ENCODE results near the gene AGER.

The AGER gene

GRCh38 chr6:32177788-32178546 is 6.1 kb downstream of the AGER start, which contains the start of gene RNF5:
RNF5 (plus strand) TSS chr6:32178405; CDS start chr6:32178512, 107 bp downstream.
- DNase-seq (ENCODE audit: low read depth) = peak; percentile 100
- H3K4me3 ChIP-seq (ENCODE audit: low read depth, low read length) = peak within 1 kb of the TSS; percentile 99
- TF ChIP-seq CTCF (IDR thresholded peaks at IDR 0.05; ENCODE audit: control insufficient read depth, extremely low read depth, insufficient read depth) = no peak

- H3K4me3 ChIP-seq (ENCODE audit: low read depth, low read length) = peak overlapping the region; percentile 99
- no peak for DNase-seq (ENCODE audit: low read depth)
- no peak for TF ChIP-seq CTCF (IDR thresholded peaks at IDR 0.05; ENCODE audit: control insufficient read depth, extremely low read depth, insufficient read depth)
Observed at GRCh38 chr6:32177183-32177787, 6.8 kb downstream of the AGER start.

- peak overlapping the region; percentile 99 for H3K4me3 ChIP-seq (ENCODE audit: low read depth, low read length)
- TF ChIP-seq CTCF (IDR thresholded peaks at IDR 0.05; ENCODE audit: control insufficient read depth, extremely low read depth, insufficient read depth) = no peak
- DNase-seq (ENCODE audit: low read depth) = no peak
Observed at GRCh38 chr6:32176476-32177182, 7.4 kb downstream of the AGER start.

- peak within 1 kb of the TSS; percentile 99 for H3K4me3 ChIP-seq (ENCODE audit: low read depth, low read length)
- DNase-seq (ENCODE audit: low read depth) = peak; percentile 90
- no peak for TF ChIP-seq CTCF (IDR thresholded peaks at IDR 0.05; ENCODE audit: control insufficient read depth, extremely low read depth, insufficient read depth)
Observed at GRCh38 chr6:32175711-32176475, 8.2 kb downstream of the AGER start, which contains the start of gene AGPAT1. AGPAT1 (minus strand) TSS chr6:32176084; CDS start chr6:32171496, 4,588 bp downstream.

GRCh38 chr6:32175322-32175710 is 8.7 kb downstream of the AGER start:
- DNase-seq (ENCODE audit: low read depth) = no peak
- H3K4me3 ChIP-seq (ENCODE audit: low read depth, low read length) = peak overlapping the region; percentile 99
- TF ChIP-seq CTCF (IDR thresholded peaks at IDR 0.05; ENCODE audit: control insufficient read depth, extremely low read depth, insufficient read depth) = no peak

DNA sequence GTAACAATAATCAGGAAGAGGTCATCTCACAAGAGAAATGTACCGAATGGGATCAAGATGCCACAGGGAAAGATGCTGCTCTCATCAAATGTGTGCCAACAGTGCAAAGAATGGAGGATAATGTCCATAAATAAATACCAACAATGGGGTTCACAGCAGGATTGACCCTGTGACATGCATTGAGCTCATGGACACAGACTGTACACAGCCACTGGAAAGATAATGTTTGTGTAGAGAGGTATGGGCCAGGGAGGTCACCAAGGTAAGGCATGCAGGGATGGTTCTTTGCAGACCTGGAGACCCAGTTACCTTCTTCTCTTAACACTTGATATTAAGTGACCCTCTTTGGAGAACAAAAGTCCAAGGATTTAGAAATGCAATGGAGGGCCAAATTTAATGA is 9.6 kb downstream of the AGER start:
- no peak for TF ChIP-seq CTCF (IDR thresholded peaks at IDR 0.05; ENCODE audit: control insufficient read depth, extremely low read depth, insufficient read depth)
- no peak overlapping the region for H3K4me3 ChIP-seq (ENCODE audit: low read depth, low read length)

More for the DNA sequence above, 9.6 kb downstream of the AGER start:
- no peak for DNase-seq (ENCODE audit: low read depth)

Measured in LNCaP clone FGC (cell line).